GM12878 (cell line): Measurements from ENCODE around the gene FBXL17. TPM values are rescaled to one million over a fixed set of nuclear protein-coding genes. Genes with fewer than 3 reads are reported as not detected.
A peak's percentile ranks its signal among the peaks of the same experiment; 100 is the strongest.

Experiments used
- E4F1 ChIP-seq: fragments of 450-650 bp; IDR thresholded peaks from 2 replicates; pipeline ENCODE4 v1.6.1; 2018; ENCODE audit warnings: borderline replicate concordance, mild to moderate bottlenecking; ENCODE audit not compliant: partially characterized antibody
- EED ChIP-seq: sonication (generic); IDR thresholded peaks from 2 replicates; pipeline ENCODE4 v1.6.1; 2016; ENCODE audit warnings: antibody characterized with exemption, low read depth
- GABPA ChIP-seq: IDR thresholded peaks from 2 replicates; pipeline ENCODE4 v1.6.1; 2014; ENCODE audit warnings: antibody characterized with exemption, low read depth, mild to moderate bottlenecking, inconsistent platforms
- HDGF ChIP-seq: fragments of 450-650 bp; IDR thresholded peaks from 2 replicates; pipeline ENCODE4 v1.6.1; 2016; ENCODE audit warnings: antibody characterized with exemption
- IRF5 ChIP-seq: fragments of 450-650 bp; IDR thresholded peaks from 2 replicates; pipeline ENCODE4 v1.6.1; 2017; ENCODE audit warnings: borderline replicate concordance
- MTA2 ChIP-seq: fragments of 450-650 bp; IDR thresholded peaks from 2 replicates; pipeline ENCODE4 v1.6.1; 2016; ENCODE audit warnings: low read depth, mild to moderate bottlenecking, moderate library complexity
- NBN ChIP-seq: fragments of 450-650 bp; IDR thresholded peaks from 2 replicates; pipeline ENCODE4 v1.6.1; 2016
- PAX8 ChIP-seq: fragments of 450-650 bp; IDR thresholded peaks from 2 replicates; pipeline ENCODE4 v1.6.1; 2017; ENCODE audit warnings: mild to moderate bottlenecking, moderate library complexity
- POLR2AphosphoS5 ChIP-seq: IDR thresholded peaks from 2 replicates; pipeline ENCODE4 v1.6.1; 2011; ENCODE audit warnings: mild to moderate bottlenecking, low read length, inconsistent platforms
- SKIL ChIP-seq: fragments of 450-650 bp; IDR thresholded peaks from 2 replicates; pipeline ENCODE4 v1.6.1; 2017; ENCODE audit warnings: mild to moderate bottlenecking, low read depth, inconsistent platforms; ENCODE audit not compliant: poor library complexity, severe bottlenecking
- STAT3 ChIP-seq: IDR thresholded peaks from 2 replicates; pipeline ENCODE4 v1.6.1; 2011; ENCODE audit warnings: low read depth, low read length, improper control_type of control experiment
- SUPT20H ChIP-seq: IDR thresholded peaks from 2 replicates; pipeline ENCODE4 v1.6.1; 2011; ENCODE audit warnings: low read depth, mild to moderate bottlenecking, low read length, moderate library complexity, borderline replicate concordance; ENCODE audit not compliant: control insufficient read depth
- TAF1 ChIP-seq: IDR thresholded peaks from 2 replicates; pipeline ENCODE4 v1.6.1; 2011; ENCODE audit warnings: mild to moderate bottlenecking, low read depth, low read length, borderline replicate concordance
- USF2 ChIP-seq: IDR thresholded peaks from 2 replicates; pipeline ENCODE4 v1.6.1; 2011; ENCODE audit warnings: low read depth, low read length, improper control_type of control experiment, borderline replicate concordance
- YY1 ChIP-seq: IDR thresholded peaks from 2 replicates; pipeline ENCODE4 v1.6.1; 2011; ENCODE audit warnings: low read depth, mild to moderate bottlenecking, low read length
- ZNF384 ChIP-seq: IDR thresholded peaks from 2 replicates; pipeline ENCODE4 v1.6.1; 2012; ENCODE audit warnings: low read depth, mild to moderate bottlenecking, low read length, improper control_type of control experiment, borderline replicate concordance
- ZNF592 ChIP-seq: fragments of 450-650 bp; IDR thresholded peaks from 2 replicates; pipeline ENCODE4 v1.6.1; 2017; ENCODE audit warnings: mild to moderate bottlenecking, moderate library complexity
- polyA plus RNA-seq, 11 experiments: library from polyadenylated mRNA; depleted of rRNA in 4 of 11; unstranded in 6 of 11; stranded (reverse) in 5 of 11; fragments of >200 nt; fragmentation: Nextera tagmentation in 4 of 11; fragmentation: Illumina TruSeq in 1 of 11; extraction: Ambion mirVana in 4 of 11; extraction: Trizol in 1 of 11; gene quantifications; 1 replicate in 1 of 11; 2 replicates in 10 of 11; pipeline versions ENCODE4 v1.2.1 to v1.2.3, GENCODE V29; 2011 to 2016; ENCODE audit warnings: inconsistent platforms in 2 of 11, missing spikeins in 2 of 11, low read depth in 1 of 11
- total RNA-seq, 4 experiments: library from RNA; depleted of rRNA in 3 of 4; stranded (reverse); fragments of >200 nt in 3 of 4; fragmentation: Illumina TruSeq in 1 of 4; extraction: Trizol in 1 of 4; gene quantifications; 2 replicates each; pipeline versions ENCODE4 v1.2.1 to v1.2.3, GENCODE V29; 2013 to 2021

FBXL17 gene
- total and polyA plus RNA-seq, 10 of the 15 experiments (the other 5 are each of a cell fraction or from before 2014, with no cell fraction given), result 0.88 to 9.0 (median 4.4) TPM

GRCh38 chr5:108381954-108382783 lies at the start of gene FBXL17 (continued):
- TF ChIP-seq YY1 (peak; percentile 69; the same call in 1 of the 2 replicates), SKIL (no peak), E4F1 (no peak), EED (no peak), ZNF592 (0 out of 2 replicates have a peak, but pooled peaks have one; percentile 40), POLR2AphosphoS5 (peak; percentile 82), SUPT20H (no peak), HDGF (peak; percentile 55; the same call in 1 of the 2 replicates), TAF1 (peak; percentile 85), PAX8 (no peak), STAT3 (no peak), USF2 (no peak; the same call in 1 of the 2 replicates), MTA2 (peak; percentile 38), GABPA (peak; percentile 83), IRF5 (no peak), NBN (peak; percentile 42; the same call in 1 of the 2 replicates), ZNF384 (no peak)
